HG02981 (cell line): ENCODE measurements around the gene USP10.

Experiments
- ATAC-seq: cut with Tn5 transposase; IDR thresholded peaks from one replicate; pipeline ENCODE4 v1.9.1; 2021; ENCODE audit warnings: mild to moderate bottlenecking, moderate library complexity; ENCODE audit not compliant: unreplicated experiment

USP10 gene

DNA sequence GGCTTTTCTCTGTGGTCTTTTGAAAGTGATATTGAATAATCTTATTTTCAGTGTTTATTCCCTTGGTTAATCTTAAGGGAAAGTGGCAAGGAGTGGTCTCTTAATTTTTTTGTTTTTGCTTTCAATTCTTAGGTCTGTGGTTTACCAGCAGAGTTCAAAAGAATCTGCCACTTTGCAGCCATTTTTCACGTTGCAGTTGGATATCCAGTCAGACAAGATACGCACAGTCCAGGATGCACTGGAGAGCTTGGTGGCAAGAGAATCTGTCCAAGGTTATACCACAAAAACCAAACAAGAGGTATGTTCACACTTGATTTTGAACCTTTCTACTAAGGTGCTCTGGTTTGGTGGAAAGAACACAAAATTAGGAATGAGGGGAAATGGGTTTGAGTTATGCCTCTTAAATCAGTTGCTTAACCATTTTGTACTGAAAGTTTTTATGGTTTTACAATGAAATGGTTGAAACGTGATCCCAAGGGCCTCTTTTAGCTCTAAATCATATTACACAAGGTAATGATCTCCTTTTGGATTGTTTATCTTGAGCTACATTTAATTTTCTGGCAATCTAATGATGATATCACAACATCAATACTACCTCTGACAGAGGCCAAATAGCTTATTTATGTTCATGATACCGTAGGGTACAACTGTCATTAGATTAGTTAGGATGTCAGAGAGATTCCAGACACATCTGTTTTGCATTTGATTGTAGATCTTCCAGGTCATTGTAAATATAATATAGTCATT is 68.4 kb downstream of the USP10 start:
- ATAC-seq: no peak

DNA sequence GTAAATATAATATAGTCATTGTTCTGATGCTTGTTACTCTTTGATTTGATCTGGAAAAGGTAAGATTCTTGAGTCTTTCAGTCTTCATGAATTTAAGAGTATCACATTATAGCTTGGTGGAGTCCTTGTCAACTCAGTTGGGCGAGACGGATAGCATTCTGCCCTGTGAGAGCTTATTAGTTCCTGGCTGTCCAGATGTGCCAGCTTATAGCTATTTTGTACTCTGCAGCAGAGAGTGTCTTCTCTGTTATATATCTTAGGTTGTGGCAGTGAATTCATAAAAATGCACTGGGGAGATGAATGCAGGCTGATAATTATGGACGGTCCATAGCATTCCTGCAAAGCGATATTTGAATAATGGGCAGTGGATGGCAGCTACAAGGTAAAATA is 69.0 kb downstream of the USP10 start:
- no peak for ATAC-seq

GRCh38 chr16:84769416-84769815 is 69.6 kb downstream of the USP10 start:
- ATAC-seq: no peak

DNA sequence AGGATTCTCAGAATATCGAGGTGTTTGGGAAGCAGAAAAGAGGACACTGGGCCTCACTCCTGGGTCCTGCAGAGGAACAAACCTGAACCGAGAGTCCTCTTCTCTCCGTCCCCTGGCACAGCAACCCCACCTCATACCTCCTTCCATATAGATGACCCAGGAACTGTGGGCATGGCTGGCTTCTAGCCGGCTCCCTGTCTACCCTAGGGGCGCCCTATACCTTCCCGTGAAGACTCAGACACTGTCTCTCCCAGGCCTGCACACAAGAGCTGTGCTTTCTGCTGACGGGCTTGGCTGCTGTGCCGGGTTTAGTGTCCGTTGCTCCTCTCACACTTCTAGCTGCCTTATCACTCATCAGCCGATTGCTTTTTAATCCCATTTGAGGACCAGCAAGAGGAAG is 73.5 kb downstream of the USP10 start:
- ATAC-seq: no peak

DNA sequence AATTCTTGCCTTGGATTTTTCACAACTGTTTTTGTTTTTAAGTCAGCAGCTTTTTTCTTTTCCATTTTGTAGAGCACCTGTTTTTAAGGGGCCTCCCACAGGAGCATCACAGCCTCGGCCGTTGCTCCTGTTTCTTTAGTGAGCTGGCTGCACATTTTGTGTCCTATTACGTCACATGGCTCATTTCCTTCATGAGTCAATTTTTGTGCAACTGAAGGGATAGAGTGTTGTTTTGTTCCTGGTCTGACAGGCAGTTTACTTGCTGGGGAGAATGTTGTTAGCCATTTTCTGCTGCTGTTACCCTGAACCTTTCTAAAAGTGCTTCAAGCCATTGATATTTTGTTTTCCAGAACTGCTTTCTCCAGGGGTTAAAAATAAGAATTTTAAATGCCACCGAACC is 75.0 kb downstream of the USP10 start:
- ATAC-seq: no peak

DNA sequence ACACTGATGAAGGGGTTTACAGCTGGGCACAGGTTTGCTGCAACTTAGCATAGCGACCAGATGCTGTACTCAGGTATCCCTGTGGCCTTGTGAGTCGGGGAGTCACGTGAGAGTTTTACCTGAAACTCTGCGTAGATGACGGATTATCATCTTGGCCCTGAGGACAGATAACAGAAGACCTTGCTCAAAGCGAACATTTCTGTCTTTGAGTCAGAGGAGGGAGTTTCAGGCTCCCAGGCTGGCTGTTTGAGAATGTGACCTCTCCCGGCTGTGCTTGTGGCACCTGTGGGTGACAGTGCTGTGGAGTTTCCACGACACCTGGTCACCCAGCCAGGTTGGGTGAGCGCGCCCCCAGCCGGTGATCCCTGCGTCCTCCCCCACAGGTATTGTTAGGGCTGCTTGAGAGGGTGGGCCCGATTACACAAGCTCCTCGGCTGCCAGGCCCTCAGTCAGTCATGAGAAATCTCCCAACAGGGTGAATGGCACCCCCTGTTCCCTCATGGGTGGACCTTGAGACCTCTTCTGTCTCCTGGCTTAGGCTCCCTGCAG is 75.5 kb downstream of the USP10 start:
- no peak for ATAC-seq

GRCh38 chr16:84777435-84777834 is 77.6 kb downstream of the USP10 start:
- no peak for ATAC-seq

DNA sequence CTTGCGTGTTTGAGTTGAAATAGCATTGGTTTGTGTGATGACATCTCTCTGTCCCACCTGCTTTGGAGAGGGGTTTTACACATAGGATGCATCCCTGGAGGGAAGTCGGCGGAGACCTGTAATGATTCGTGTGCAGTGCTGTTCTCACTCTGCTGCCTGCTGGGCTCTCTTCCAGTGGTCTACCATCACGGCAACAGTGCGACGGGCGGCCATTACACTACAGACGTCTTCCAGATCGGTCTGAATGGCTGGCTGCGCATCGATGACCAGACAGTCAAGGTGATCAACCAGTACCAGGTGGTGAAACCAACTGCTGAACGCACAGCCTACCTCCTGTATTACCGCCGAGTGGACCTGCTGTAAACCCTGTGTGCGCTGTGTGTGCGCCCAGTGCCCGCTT is 78.9 kb downstream of the USP10 start:
- ATAC-seq: no peak

DNA sequence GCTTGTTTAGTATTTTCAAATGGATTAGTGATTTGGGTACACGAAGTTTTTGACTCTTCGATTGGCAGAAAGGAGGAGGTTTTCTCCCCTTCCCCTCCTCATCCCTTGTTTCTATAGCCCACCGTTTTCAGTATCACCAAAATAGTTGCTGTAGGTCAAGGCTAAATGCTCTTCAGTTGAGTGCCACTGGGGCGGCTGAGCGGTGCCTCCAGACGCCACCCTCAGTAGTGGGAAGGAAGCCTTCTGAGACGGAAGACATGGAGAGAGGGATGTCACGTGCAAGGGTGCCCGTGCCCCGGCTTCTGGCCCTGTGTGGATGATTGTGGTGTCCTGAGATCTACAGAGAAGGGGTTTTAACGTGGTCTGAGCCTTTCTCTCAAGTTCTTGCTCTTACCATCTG is 80.3 kb downstream of the USP10 start:
- no peak for ATAC-seq

DNA sequence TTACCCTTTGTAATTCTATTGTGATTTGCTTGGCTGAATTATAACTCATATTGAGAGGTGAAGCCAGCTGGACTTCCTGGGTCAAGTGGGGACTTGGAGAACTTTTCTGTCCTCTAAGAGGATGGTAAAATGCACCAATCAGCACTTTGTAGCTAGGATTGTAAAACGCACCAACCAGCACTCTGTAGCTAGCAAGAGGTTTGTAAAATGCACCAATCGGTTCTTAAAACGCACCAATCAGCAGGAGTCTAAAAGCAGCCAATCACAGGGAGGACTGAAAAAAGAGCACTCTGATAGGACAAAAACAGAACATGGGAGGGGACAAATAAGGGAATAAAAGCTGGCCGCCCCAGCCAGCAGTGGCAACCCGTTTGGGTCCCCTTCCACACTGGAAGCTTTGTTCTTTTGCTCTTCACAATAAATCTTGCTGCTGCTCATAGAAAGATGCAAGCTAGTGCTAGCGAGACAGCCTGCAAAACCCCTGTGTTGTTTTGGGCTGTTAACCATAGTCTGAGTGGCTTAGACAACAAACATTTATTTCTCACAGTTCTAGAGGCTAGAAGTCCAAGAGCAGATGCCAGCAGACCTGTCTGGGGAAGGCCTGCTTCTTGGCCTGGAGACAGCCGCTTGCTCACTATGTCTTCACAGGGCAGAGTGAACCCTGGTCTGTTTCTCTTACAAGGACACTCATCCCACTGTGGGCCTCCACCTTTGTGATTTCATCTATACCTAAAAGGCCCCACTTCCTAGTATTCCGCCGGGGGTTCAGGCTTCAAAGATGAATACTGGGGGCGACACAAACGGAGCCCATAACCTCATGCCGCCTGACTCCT is 81.0 kb downstream of the USP10 start:
- ATAC-seq: no peak

DNA sequence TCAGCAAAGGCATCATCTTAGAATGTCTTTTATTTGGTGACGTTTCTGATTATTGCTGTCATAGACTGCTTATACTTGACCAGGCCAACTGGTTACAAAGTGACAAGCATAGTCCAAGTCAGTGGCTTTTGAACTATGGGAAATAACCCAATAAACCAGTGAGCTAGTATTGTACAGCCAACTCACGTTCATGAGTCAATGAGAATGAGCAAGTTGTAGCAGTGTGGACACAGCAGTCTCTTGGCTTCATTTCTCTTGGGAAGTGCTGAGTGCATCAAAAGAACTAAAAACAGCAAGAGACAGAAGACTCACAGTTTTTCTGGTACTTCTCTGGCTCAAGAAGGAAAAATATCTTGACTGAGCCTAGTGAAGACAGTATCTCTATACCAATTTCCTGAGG is 83.0 kb downstream of the USP10 start:
- ATAC-seq: no peak

- ATAC-seq: no peak
These were observed 86.2 kb downstream of the USP10 start for GRCh38 chr16:84785843-84786581.

- ATAC-seq: no peak
These were observed 86.9 kb downstream of the USP10 start for GRCh38 chr16:84786605-84787262.

- ATAC-seq: no peak
These were observed 87.4 kb downstream of the USP10 start for GRCh38 chr16:84787263-84787622.

GRCh38 chr16:84788920-84789391 is 89.2 kb downstream of the USP10 start:
- no peak for ATAC-seq

- no peak for ATAC-seq
These were observed 89.6 kb downstream of the USP10 start for GRCh38 chr16:84789431-84789830.

GRCh38 chr16:84790301-84790700 is 90.5 kb downstream of the USP10 start:
- ATAC-seq: no peak

DNA sequence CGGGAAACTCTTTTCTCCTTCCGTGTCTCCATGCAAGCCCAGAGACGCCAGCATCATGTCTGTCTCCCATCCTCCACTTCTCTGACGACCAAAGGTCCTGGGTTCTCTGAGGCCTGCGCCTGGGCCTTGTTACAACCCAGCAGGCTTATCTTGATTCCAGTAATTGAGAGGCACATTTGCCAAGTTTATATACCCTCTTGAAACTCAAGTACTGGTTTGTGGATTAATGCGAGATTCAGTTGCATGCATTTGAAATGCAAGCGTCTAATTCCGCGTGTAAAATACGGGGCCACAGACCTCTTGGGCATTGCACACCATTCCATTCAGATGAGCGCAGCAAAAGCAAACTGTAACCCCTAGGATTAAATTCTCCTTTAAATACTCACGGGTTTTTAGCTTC is 91.3 kb downstream of the USP10 start:
- no peak for ATAC-seq

GRCh38 chr16:84791501-84791900 is 91.7 kb downstream of the USP10 start:
- ATAC-seq: no peak

DNA sequence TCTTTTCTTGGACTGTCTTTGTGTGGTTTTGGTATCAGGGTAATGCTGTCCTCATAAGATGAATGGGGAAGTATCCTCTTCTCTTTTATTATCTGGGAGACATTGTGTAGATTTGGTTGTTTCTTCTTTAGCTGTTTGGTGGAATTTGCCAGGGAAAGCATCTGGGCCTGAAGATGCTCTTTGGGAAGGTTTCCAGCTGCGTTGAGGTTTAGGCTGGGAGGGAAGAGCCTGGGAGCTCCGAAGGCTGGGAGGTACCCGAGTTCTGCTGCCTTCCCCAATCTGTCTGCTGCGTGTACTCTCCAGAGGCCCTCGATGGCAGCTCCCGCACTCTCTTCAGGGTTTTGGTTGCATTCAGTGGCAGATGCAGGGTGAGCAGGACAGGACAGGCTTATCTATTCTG is 94.4 kb downstream of the USP10 start:
- ATAC-seq: no peak

DNA sequence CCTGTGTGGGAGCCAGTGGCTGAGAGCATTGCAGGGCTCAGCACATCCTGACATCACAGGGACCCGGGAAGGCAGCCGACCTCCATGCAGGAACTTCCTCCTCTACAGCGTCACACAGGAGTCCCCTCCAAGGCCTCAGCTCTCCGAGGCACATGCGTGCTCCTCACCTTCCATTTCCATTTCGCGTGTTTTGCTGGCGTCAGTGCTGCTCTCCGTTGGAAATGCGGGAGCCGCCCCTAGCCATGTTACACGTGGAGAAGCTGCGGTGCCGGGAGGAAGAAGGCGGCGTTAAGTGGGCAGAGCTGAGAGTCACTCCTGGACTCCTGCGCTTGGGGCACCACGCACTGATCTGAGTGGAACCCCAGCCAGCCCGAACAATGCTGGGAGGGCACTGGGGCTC is 94.8 kb downstream of the USP10 start:
- ATAC-seq: no peak
